GM18505 (cell line): ENCODE measurements around the gene MAGEA9B.
"Not testable (repeated sequence)": the region's sequence is repeated elsewhere in the genome, so short reads cannot be mapped to it uniquely, and the experiment has no call there.

ENCODE experiments used
- ATAC-seq: cut with Tn5 transposase; IDR thresholded peaks from one replicate; pipeline ENCODE4 v1.9.1; 2021; ENCODE audit not compliant: unreplicated experiment
- POLR2A ChIP-seq: IDR thresholded peaks from 4 replicates; pipeline ENCODE4 v1.6.1; 2011; ENCODE audit warnings: borderline replicate concordance; ENCODE audit not compliant: insufficient read depth, insufficient read length; ENCODE audit errors: extremely low read depth

The MAGEA9B gene, protein sequence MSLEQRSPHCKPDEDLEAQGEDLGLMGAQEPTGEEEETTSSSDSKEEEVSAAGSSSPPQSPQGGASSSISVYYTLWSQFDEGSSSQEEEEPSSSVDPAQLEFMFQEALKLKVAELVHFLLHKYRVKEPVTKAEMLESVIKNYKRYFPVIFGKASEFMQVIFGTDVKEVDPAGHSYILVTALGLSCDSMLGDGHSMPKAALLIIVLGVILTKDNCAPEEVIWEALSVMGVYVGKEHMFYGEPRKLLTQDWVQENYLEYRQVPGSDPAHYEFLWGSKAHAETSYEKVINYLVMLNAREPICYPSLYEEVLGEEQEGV

DNA sequence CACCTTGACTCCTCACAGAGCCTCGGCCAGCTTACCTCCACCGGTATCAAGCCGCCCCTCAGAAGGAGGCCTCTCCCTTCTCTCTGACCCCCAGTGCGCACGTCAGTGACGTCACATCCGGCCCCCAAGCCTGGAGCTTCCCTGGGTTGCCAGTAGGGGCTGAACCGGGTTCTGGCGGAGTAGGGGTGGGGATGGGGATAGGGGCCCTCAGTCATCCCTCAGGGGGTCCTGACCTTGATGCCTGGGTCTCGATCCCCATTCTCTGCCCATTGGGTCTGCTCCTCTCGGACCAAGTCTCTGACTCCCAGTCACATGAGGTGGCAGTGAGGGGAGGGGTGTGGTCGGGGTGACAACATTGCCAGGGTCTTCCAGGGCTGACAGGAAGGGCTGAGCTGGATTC lies at the start of gene MAGEA9B:
TSS of gene MAGEA9B (minus strand) at position 101 of the 400 bp plus-strand sequence. CDS start 4,280 bp downstream, outside the sequence.
- ATAC-seq: not testable (repeated sequence)

GRCh38 chrX:149633511-149633910 lies 46.3 kb upstream of the MAGEA9B start:
- no peak for TF ChIP-seq POLR2A
- no peak for ATAC-seq

- peak; percentile 87 for ATAC-seq
- TF ChIP-seq POLR2A: peak; percentile 68
Measured at GRCh38 chrX:149631234-149632165, 44.2 kb upstream of the MAGEA9B start, which contains the start of gene TMEM185A. Gene TMEM185A (minus strand): TSS chrX:149631792. CDS start chrX:149631580, 212 bp downstream.

DNA sequence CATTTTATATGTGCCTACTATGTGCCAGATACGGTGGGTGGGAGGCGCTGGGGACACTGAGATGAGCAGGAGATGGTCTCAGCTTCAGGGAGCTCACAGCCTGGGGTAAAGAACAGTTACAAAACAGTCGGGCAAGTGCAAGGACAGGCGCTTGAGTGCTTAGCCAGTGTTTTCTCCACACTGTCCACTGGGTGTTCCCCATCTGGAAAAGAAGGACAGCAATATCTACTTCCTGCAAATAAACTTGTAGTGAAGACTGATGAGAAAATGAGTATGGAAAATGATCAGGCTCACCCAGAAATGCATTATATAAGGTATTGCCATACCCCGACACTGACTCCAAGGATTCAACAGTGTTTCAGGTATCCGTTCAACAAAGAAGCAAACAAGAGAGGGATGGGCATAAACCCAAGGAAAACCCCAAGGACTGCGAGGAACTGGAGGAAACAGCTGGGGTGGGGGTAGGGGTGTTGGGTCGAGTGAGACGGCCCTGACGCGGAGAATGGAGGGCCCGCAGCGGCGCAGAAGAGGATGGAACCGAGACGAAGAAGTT lies 43.5 kb upstream of the MAGEA9B start:
- TF ChIP-seq POLR2A: no peak
- no peak for ATAC-seq

DNA sequence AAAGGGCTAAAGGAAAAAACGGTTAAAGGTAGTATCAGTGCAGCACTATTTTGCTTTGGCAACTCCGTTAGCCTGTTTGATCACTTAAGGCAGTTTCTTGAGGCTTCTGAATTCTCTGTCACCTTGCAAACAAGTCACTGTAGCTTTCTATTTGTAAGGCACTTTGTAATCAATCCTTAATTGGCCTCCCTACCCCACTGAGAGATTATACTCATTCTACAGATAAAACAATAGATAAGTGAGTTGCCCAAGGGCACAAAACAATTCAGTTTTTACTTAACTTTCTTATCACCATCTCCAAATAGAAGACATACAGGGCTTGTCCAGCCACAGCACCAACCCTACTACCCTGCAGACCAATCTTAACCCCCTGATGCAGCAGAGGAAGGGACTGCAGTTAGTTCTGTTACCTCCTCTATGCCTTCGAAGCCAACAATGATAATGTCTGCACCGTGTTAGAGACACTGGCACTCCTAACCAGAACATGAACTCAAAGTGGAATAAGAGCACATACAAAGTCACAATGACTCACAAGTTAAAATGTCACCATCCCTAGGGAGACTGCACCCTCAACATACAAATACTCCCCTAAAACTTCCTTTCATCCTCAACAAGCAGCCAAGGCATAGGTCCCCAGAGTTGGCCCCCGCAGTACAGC lies 42.6 kb upstream of the MAGEA9B start:
- TF ChIP-seq POLR2A: no peak
- ATAC-seq: no peak

- ATAC-seq: no peak
Measured at GRCh38 chrX:149628768-149629167, 41.5 kb upstream of the MAGEA9B start.

GRCh38 chrX:149628280-149628679 lies 41.0 kb upstream of the MAGEA9B start:
- no peak for TF ChIP-seq POLR2A
- ATAC-seq: no peak

More at GRCh38 chrX:149628768-149629167, 41.5 kb upstream of the MAGEA9B start:
- TF ChIP-seq POLR2A: no peak

DNA sequence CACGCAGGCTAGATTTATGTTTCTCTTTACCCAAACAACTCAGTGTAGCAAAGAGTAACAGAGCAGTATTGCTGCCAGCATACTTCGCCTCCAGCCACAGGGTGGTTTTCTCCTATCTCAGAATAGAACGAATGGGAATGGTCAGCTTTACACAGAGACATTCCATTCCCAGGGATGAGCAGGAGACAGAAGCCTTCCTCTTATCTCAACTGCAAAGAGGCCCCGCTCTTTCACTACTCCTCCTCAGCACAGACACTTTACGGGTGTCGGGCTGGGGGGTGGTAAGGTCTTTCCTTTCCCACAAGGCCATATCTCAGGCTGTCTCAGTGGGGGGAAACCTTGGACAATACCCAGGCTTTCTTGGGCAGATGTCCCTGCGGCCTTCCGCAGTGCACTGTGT lies 39.6 kb upstream of the MAGEA9B start:
- ATAC-seq: not testable (repeated sequence)

DNA sequence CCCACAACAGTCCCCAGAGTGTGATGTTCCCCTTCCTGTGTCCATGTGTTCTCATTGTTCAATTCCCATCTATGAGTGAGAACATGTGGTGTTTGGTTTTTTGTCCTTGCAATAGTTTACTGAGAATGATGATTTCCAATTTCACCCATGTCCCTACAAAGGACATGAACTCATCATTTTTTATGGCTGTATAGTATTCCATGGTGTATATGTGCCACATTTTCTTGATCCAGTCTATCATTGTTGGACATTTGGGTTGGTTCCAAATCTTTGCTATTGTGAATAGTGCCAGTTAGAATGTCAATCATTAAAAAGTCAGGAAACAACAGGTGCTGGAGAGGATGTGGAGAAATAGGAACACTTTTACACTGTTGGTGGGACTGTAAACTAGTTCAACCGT lies 32.4 kb upstream of the MAGEA9B start:
- ATAC-seq: not testable (repeated sequence)

DNA sequence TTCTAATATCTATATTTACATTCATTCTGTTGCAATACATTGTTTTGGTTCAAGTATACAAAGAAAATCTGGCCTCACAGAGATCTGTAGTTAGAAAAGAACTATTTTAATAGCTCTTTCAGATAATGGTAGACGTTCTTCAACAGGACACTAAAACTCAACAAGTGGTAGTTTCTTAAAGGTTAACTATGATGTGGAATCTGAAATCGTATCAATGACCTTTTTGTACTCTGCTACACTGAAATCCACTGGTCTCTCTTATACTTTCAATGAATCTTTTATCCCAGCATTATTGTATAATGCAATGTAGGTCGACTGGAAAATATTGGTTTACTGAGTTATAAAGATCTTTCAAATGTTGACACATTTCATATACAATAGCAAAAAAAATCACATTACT lies 31.6 kb upstream of the MAGEA9B start:
- no peak for ATAC-seq
- no peak for TF ChIP-seq POLR2A

GRCh38 chrX:149611623-149612175 lies 24.4 kb upstream of the MAGEA9B start:
- TF ChIP-seq POLR2A: no peak
- no peak for ATAC-seq

GRCh38 chrX:149610511-149610910 lies 23.3 kb upstream of the MAGEA9B start:
- no peak for ATAC-seq
- no peak for TF ChIP-seq POLR2A

GRCh38 chrX:149607699-149608098 lies 20.4 kb upstream of the MAGEA9B start:
- no peak for TF ChIP-seq POLR2A
- ATAC-seq: no peak

- not testable (repeated sequence) for ATAC-seq
Measured at GRCh38 chrX:149605248-149605885, 18.1 kb upstream of the MAGEA9B start.

GRCh38 chrX:149598603-149599002 lies 11.3 kb upstream of the MAGEA9B start:
- not testable (repeated sequence) for ATAC-seq

DNA sequence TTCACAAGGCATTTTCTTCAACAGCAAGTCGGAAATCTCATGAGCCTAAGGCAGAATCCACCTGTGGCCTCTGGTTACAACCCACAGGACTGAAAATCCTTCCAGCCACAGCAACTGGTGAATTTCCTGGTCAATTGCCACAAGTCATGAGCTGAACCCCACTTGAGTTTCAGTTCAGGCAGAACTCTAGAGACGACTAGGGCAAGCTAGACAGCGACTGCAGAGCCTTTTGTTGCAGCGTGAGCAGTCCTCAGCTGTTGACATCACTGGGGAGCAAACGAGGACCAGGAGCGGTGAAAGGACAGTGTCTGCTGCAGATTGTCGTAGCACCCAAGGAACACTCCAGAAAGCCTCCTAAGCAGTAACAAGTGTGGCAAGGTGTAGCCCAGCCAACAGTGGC lies 8.7 kb upstream of the MAGEA9B start:
- not testable (repeated sequence) for ATAC-seq

GRCh38 chrX:149595214-149595613 lies 8.0 kb upstream of the MAGEA9B start, which contains the start of gene HSFX2:
Gene HSFX2 (minus strand): TSS chrX:149595314. CDS start chrX:149594700, 614 bp downstream.
- not testable (repeated sequence) for ATAC-seq

GRCh38 chrX:149590993-149591392 lies 3.7 kb upstream of the MAGEA9B start:
- ATAC-seq: not testable (repeated sequence)
